K562 (cell line): ENCODE measurements around the gene GPR3. TPM values are rescaled to one million over a fixed set of nuclear protein-coding genes. Genes with fewer than 3 reads are reported as not detected.

Experiments
- ATAC-seq: fragments of 200-7000 bp; cut with Tn5 transposase; 3 replicates; pipeline ENCODE4 v1.9.1; 2020; ENCODE audit warnings: moderate library complexity
- BruUV-seq: library from RNA; stranded (reverse); fragments of 400-500 nt; replicated peaks from 2 replicates; lab custom pipeline; 2021; lab: Mats Ljungman, UMichigan
- CTCF ChIA-PET: fragments of 300-600 bp; formaldehyde crosslinking; extraction: SDS; loops from one replicate; lab custom pipeline; 2021; ENCODE audit warnings: low intra/inter-chr PET ratio; lab: Yijun Ruan, JAX
- POLR2A ChIA-PET: fragments of 300-600, 350-650 bp; sonication (Branson Sonifier 250); formaldehyde crosslinking; extraction: SDS; loops from one replicate; lab custom pipeline; 2021; ENCODE audit warnings: antibody characterized with exemption, inconsistent platforms; lab: Yijun Ruan, JAX
- DNase-seq, 4 experiments: peaks; one replicate each; pipeline versions ENCODE4 v3.0.0 to v3.0.0-alpha.2; 2011 to 2018; ENCODE audit warnings: low spot score in 3 of 4, mixed read lengths in 3 of 4; ENCODE audit errors: extremely low read depth in 1 of 4
- FAIRE-seq: peaks from 2 replicates; lab custom pipeline; 2011; peaks lifted over from hg19 to GRCh38; lab: Jason Lieb, UNC
- H2AFZ ChIP-seq: 2 replicates; pipeline ENCODE4 v1.6.0; 2011; ENCODE audit warnings: low read depth, low read length, control low read depth, inconsistent platforms
- H3K27ac ChIP-seq: fragments of 200-600 bp; 3 replicates; pipeline ENCODE4 v1.8.0; 2011; ENCODE audit warnings: low read depth, mild to moderate bottlenecking, control low read depth, inconsistent platforms, low read length, moderate library complexity, mixed read lengths; ENCODE audit errors: extremely low read depth
- H3K27me3 ChIP-seq, 2 experiments: fragments of 300-600 bp in 1 of 2; 2 replicates in 1 of 2; 3 replicates in 1 of 2; pipeline versions ENCODE4 v1.6.0 to v1.8.0; 2011; ENCODE audit warnings: inconsistent platforms in 2 of 2, low read length in 2 of 2, mild to moderate bottlenecking in 1 of 2, mixed read lengths in 1 of 2, moderate library complexity in 1 of 2; ENCODE audit not compliant: control insufficient read depth in 2 of 2, insufficient read depth in 2 of 2
- H3K36me3 ChIP-seq: fragments of 300-600 bp; 3 replicates; pipeline ENCODE4 v1.8.0; 2011; ENCODE audit warnings: mild to moderate bottlenecking, low read length, inconsistent platforms; ENCODE audit not compliant: control insufficient read depth, insufficient read depth
- H3K4me1 ChIP-seq, 2 experiments: fragments of 200-600 bp in 1 of 2; replicated peaks in 1 of 2; 2 replicates in 1 of 2; 3 replicates in 1 of 2; pipeline versions ENCODE4 v1.5.1 to v1.8.0; 2011; ENCODE audit warnings: inconsistent platforms in 2 of 2, low read length in 2 of 2, mild to moderate bottlenecking in 1 of 2, mixed read lengths in 1 of 2, moderate library complexity in 1 of 2; ENCODE audit not compliant: control insufficient read depth in 2 of 2, insufficient read depth in 2 of 2
- H3K4me2 ChIP-seq: 2 replicates; pipeline ENCODE4 v1.6.1; 2011; ENCODE audit warnings: low read length, control low read depth, inconsistent platforms, mixed read lengths; ENCODE audit not compliant: insufficient read depth
- H3K4me3 ChIP-seq: fragments of 200-600 bp; sonication (generic), shearing (Covaris generic); 2 replicates; pipeline ENCODE4 v1.5.1; 2016; ENCODE audit warnings: control low read depth, inconsistent platforms
- H3K79me2 ChIP-seq: fragments of 200-600 bp; 3 replicates; pipeline ENCODE4 v1.8.0; 2011; ENCODE audit warnings: low read length, inconsistent platforms; ENCODE audit not compliant: control insufficient read depth, insufficient read depth
- H3K9ac ChIP-seq, 2 experiments: 2 replicates each; pipeline versions ENCODE4 v1.6.0 to v1.6.1; 2011; ENCODE audit warnings: low read depth in 2 of 2, low read length in 2 of 2, control low read depth in 1 of 2, inconsistent platforms in 1 of 2, mild to moderate bottlenecking in 1 of 2, mixed read lengths in 1 of 2; ENCODE audit not compliant: insufficient read depth in 1 of 2
- H3K9me1 ChIP-seq: one replicate; pipeline ENCODE4 v1.6.0; 2011; ENCODE audit warnings: inconsistent platforms, mild to moderate bottlenecking, low read length, moderate library complexity; ENCODE audit not compliant: control insufficient read depth, insufficient read depth
- H3K9me3 ChIP-seq: replicated peaks from 2 replicates; pipeline ENCODE4 v1.5.1; 2011; ENCODE audit warnings: low read depth, low read length, inconsistent platforms; ENCODE audit not compliant: control insufficient read depth, insufficient read depth
- H4K20me1 ChIP-seq: replicated peaks from 2 replicates; pipeline ENCODE4 v1.6.1; 2011; ENCODE audit warnings: low read length, inconsistent platforms, mixed read lengths; ENCODE audit not compliant: control insufficient read depth, insufficient read depth
- BRD9 ChIP-seq: fragments of 450-650 bp; IDR thresholded peaks from 2 replicates; pipeline ENCODE4 v1.6.1; 2018; ENCODE audit warnings: low read depth; ENCODE audit not compliant: partially characterized antibody
- CREBBP ChIP-seq: IDR thresholded peaks from one replicate; pipeline ENCODE4 v1.6.1; 2012; ENCODE audit warnings: low read depth, mild to moderate bottlenecking, control low read depth, inconsistent platforms, low read length
- DIDO1 ChIP-seq: fragments of 450-650 bp; IDR thresholded peaks from 2 replicates; pipeline ENCODE4 v1.6.1; 2016; ENCODE audit warnings: low read depth, missing biosample characterization, missing genetic modification characterization
- ELK1 ChIP-seq: sonication (generic); formaldehyde crosslinking; IDR thresholded peaks from 2 replicates; pipeline ENCODE4 v1.8.1; 2022; ENCODE audit warnings: missing genetic modification reagents
- FOXP4 ChIP-seq: sonication (generic); formaldehyde crosslinking; IDR thresholded peaks from 2 replicates; pipeline ENCODE4 v1.8.0; 2022; ENCODE audit warnings: mild to moderate bottlenecking, missing genetic modification reagents, borderline replicate concordance
- GABPB1 ChIP-seq: sonication (generic); formaldehyde crosslinking; IDR thresholded peaks from 2 replicates; pipeline ENCODE4 v1.8.0; 2022; ENCODE audit warnings: mild to moderate bottlenecking, missing genetic modification reagents
- HCFC1 ChIP-seq: IDR thresholded peaks from 2 replicates; pipeline ENCODE4 v1.6.1; 2012; ENCODE audit warnings: low read depth, low read length, improper control_type of control experiment
- HDAC1 ChIP-seq, 2 experiments: fragments of 450-650 bp; IDR thresholded peaks; 2 replicates each; pipeline ENCODE4 v1.6.1; 2016 to 2017; ENCODE audit warnings: inconsistent platforms in 1 of 2, mild to moderate bottlenecking in 1 of 2, moderate library complexity in 1 of 2
- HMBOX1 ChIP-seq: sonication (generic); IDR thresholded peaks from 2 replicates; pipeline ENCODE4 v1.6.1; 2016
- KDM1A ChIP-seq, 2 experiments: fragments of 450-650 bp; IDR thresholded peaks; 2 replicates each; pipeline ENCODE4 v1.6.1; 2016; ENCODE audit warnings: mild to moderate bottlenecking in 2 of 2
- SMARCA4 ChIP-seq: fragments of 450-650 bp; IDR thresholded peaks from 2 replicates; pipeline ENCODE4 v1.6.1; 2016
- ZBTB26 ChIP-seq: fragments of 450-650 bp; formaldehyde crosslinking; IDR thresholded peaks from 2 replicates; pipeline ENCODE4 v1.4.0; 2022; ENCODE audit warnings: missing genetic modification characterization
- ZKSCAN1 ChIP-seq: fragments of 150-350 bp; IDR thresholded peaks from 2 replicates; pipeline ENCODE4 v1.6.1; 2016; ENCODE audit warnings: low read depth, low read length
- WGBS: fragments of 100-300 bp; shearing (Covaris generic); methylation state at CpG from one replicate; pipeline ENCODE4 v1.1.6; 2016; ENCODE audit warnings: low coverage, mixed read lengths; ENCODE audit not compliant: insufficient coverage; ENCODE audit errors: missing lambda C conversion rate; 5-methylcytosine and 5-hydroxymethylcytosine counted together
- in situ Hi-C: fragments of 300-500 bp; cut with MboI; formaldehyde crosslinking; loops from 4 replicates; pipeline ENCODE4 v1.15.0; 2018; ENCODE audit warnings: inconsistent platforms, mixed read lengths
- intact Hi-C: fragments of 100-400 bp; cut with micrococcal nuclease; formaldehyde crosslinking; loops from 2 replicates; pipeline ENCODE4 v1.14.2; 2022
- polyA plus RNA-seq, 8 experiments: library from polyadenylated mRNA; depleted of rRNA in 4 of 8; stranded (reverse) in 5 of 8; unstranded in 3 of 8; fragments of >200 nt; fragmentation: Nextera tagmentation in 2 of 8; fragmentation: Illumina TruSeq in 1 of 8; extraction: Ambion mirVana in 2 of 8; extraction: Trizol in 1 of 8; gene quantifications; 2 replicates each; pipeline versions ENCODE4 v1.2.1 to v1.2.3, GENCODE V29; 2011 to 2014; ENCODE audit warnings: inconsistent platforms in 1 of 8, missing spikeins in 1 of 8
- total RNA-seq, 7 experiments: library from RNA; depleted of rRNA in 6 of 7; stranded (reverse); fragments of >200 nt in 6 of 7; fragmentation: Illumina TruSeq in 2 of 7; extraction: Trizol in 2 of 7; gene quantifications; 2 replicates each; pipeline versions ENCODE4 v1.2.1 to v1.2.3, GENCODE V29; 2011 to 2021; ENCODE audit warnings: low replicate concordance in 1 of 7

Gene GPR3
- total and polyA plus RNA-seq, 9 of the 15 experiments (the other 6 are each of a cell fraction or from before 2014, with no cell fraction given) = 0.24 to 11.5 (median 3.7) TPM

- Histone ChIP-seq H3K36me3 (peaks cover 15% of the 10 kb centered on the region; the same call in 2 of the 3 replicates), H3K27me3 (no peaks in the 10 kb centered on the region), H2AFZ (no peak overlapping the region), H4K20me1 (peaks cover 19% of the 10 kb centered on the region), H3K4me1 (peaks cover 14 to 53% of the 10 kb centered on the region in 2 experiments), H3K4me2 (peak overlapping the region; percentile 0; the same call in 1 of the 2 replicates), H3K4me3 (no peak overlapping the region), H3K9me3 (no peaks in the 10 kb centered on the region), H3K79me2 (peaks cover 83% of the 10 kb centered on the region), H3K9ac (peak overlapping the region in 1 of 2 experiments; percentile 76; a peak in 2 of 4 replicates), H3K27ac (peak overlapping the region; percentile 53; the same call in 1 of the 3 replicates), H3K9me1 (peaks cover 4% of the 10 kb centered on the region)
- ChIA-PET CTCF (interaction anchor here (0.6 kb wide), 1 partner anchor 622 kb away, joined by 3 read pairs; no protein-coding TSS in a partner anchor), POLR2A (interaction anchor here (0.5 to 3.6 kb wide), 10 partner anchors 9 to 135 kb away, joined by 3 to 12 read pairs (median 3); no protein-coding TSS in a partner anchor)
- BruUV-seq = no TSS peak
- in situ Hi-C loops (no loop called here), intact Hi-C loops (no loop called here)
- no peak for FAIRE-seq
- 40% methylated on average over 5 of the region's 5 CpGs for WGBS
- DNase-seq = peak; percentile 41 to 68 (median 54)
- ATAC-seq = peak; percentile 92
- no peak for TF ChIP-seq ZBTB26 (CRISPR knock-in tag)
- TF ChIP-seq ELK1 (CRISPR knock-in tag) = no peak
- TF ChIP-seq FOXP4 (CRISPR knock-in tag) = no peak
- TF ChIP-seq ZKSCAN1 = no peak
- TF ChIP-seq HCFC1 = no peak
- TF ChIP-seq CREBBP = no peak
- TF ChIP-seq SMARCA4 = peak; percentile 39; the same call in 1 of the 2 replicates
- TF ChIP-seq HMBOX1 = peak; percentile 60; the same call in 1 of the 2 replicates
- TF ChIP-seq HDAC1 (IDR thresholded peaks at IDR 0.05) = peak in 1 of 2 experiments; percentile 46; a peak in 2 of 4 replicates
- peak; percentile 25; the same call in 1 of the 2 replicates for TF ChIP-seq GABPB1 (CRISPR knock-in tag)
- no peak for TF ChIP-seq DIDO1 (tag)
- TF ChIP-seq BRD9 = no peak
- peak; percentile 86 to 87 for TF ChIP-seq KDM1A (IDR thresholded peaks at IDR 0.05)
Observed at GRCh38 chr1:27436204-27437159, 44.1 kb downstream of the GPR3 start.
